ENCODE results near the gene RPL22. TPM values are rescaled to one million over a fixed set of nuclear protein-coding genes. Genes with fewer than 3 reads are reported as not detected.

Gene RPL22
- total RNA-seq, 1 donor = 93.0 TPM

DNA sequence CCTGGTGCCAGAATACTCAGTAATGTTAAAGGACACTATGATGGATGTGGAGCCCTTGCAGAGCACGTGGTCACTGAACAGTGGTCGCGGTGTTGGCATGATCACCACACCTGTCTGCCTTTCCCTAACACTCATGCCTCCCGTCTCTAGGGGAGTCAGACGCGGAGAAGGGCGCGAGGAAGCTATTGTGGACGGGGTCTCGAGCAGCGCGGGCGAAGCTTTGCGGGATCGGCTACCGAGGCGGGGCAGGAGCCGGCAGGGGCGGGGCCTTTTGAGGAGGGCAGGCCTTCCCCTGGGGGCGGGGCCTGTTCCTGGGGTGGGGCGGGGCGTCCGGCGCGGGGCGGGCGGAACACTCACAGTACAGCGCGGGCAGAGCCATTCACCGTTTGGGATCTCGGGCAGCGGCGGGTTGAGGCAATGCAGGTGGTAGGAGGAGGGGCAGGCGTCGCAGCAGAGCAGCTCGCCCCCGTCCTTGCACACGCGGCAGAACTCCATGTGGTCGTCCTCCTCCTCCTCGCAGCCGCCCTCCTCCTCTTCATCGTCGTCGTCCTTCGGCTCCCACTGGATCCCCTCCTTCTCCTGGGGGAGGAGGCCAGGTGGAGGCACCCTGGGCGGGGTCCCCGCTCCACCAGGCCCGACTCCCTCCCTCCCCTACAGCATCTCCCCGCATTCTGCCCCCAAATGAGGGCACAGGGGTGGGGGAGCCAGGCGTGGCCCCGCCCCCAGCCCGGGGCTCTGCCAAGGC is 50.7 kb downstream of the RPL22 start:
- no peak overlapping the region for H2AFZ ChIP-seq (ENCODE audit: low read length)
- peak; percentile 96 for DNase-seq (ENCODE audit: insufficient read length, low spot score, missing footprints)
- H3K4me3 ChIP-seq (ENCODE audit: insufficient read depth, low read length) = no peak overlapping the region
- H4K20me1 ChIP-seq (ENCODE audit: insufficient read depth, low read length) = no peaks in the 10 kb centered on the region
- no peak overlapping the region for H3K4me2 ChIP-seq (ENCODE audit: insufficient read depth, low read length)
- no peaks in the 10 kb centered on the region for H3K36me3 ChIP-seq (ENCODE audit: insufficient read depth, low read length)
- no peaks in the 10 kb centered on the region for H3K79me2 ChIP-seq (ENCODE audit: insufficient read depth, low read length)
- H3K27me3 ChIP-seq (ENCODE audit: insufficient read depth, low read length) = peaks cover 8% of the 10 kb centered on the region
- no peak overlapping the region for H3K27ac ChIP-seq (ENCODE audit: low read depth, low read length)
- TF ChIP-seq, protein P1, sequence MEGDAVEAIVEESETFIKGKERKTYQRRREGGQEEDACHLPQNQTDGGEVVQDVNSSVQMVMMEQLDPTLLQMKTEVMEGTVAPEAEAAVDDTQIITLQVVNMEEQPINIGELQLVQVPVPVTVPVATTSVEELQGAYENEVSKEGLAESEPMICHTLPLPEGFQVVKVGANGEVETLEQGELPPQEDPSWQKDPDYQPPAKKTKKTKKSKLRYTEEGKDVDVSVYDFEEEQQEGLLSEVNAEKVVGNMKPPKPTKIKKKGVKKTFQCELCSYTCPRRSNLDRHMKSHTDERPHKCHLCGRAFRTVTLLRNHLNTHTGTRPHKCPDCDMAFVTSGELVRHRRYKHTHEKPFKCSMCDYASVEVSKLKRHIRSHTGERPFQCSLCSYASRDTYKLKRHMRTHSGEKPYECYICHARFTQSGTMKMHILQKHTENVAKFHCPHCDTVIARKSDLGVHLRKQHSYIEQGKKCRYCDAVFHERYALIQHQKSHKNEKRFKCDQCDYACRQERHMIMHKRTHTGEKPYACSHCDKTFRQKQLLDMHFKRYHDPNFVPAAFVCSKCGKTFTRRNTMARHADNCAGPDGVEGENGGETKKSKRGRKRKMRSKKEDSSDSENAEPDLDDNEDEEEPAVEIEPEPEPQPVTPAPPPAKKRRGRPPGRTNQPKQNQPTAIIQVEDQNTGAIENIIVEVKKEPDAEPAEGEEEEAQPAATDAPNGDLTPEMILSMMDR (IDR thresholded peaks at IDR 0.05; ENCODE audit: extremely low read depth, low read depth, low read length) = no peak
- H3K9me3 ChIP-seq (ENCODE audit: low read depth, low read length) = no peaks in the 10 kb centered on the region
- H3K4me1 ChIP-seq (ENCODE audit: insufficient read depth, low read length) = no peaks in the 10 kb centered on the region

DNA sequence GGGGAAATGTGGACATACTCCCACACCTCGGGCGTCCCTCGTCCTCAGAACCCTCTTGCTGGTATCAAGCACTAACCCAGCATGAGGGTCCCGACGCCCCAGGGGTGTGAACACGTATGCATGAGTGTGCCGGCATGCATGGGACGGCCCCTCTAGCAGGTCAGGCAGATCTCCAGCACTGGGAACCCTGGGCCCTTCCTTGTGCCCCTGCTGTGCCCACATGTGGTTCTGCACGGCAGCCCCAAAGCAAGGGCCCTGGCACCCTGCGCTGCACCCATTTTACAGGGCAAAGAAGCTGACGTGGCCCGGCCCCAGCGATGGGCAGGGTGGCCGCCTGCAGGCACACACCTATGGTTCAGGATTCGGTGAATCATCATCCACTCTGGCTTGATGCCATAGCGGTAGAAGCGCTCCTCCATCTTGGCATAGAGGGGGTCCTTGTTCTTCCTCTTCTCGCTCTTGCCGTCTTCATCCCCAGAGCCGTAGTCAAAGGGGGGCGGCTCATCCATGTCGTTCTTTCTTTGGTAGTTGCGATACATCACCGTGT is 53.5 kb downstream of the RPL22 start:
- no peaks in the 10 kb centered on the region for H3K9me3 ChIP-seq (ENCODE audit: low read depth, low read length)
- H3K4me3 ChIP-seq (ENCODE audit: insufficient read depth, low read length) = no peak overlapping the region
- no peaks in the 10 kb centered on the region for H3K36me3 ChIP-seq (ENCODE audit: insufficient read depth, low read length)
- peaks cover 8% of the 10 kb centered on the region for H3K27me3 ChIP-seq (ENCODE audit: insufficient read depth, low read length)
- DNase-seq (ENCODE audit: insufficient read length, low spot score, missing footprints) = no peak
- no peaks in the 10 kb centered on the region for H4K20me1 ChIP-seq (ENCODE audit: insufficient read depth, low read length)
- H3K4me1 ChIP-seq (ENCODE audit: insufficient read depth, low read length) = no peaks in the 10 kb centered on the region
- H3K79me2 ChIP-seq (ENCODE audit: insufficient read depth, low read length) = no peaks in the 10 kb centered on the region
- no peak overlapping the region for H3K4me2 ChIP-seq (ENCODE audit: insufficient read depth, low read length)
- H2AFZ ChIP-seq (ENCODE audit: low read length) = no peak overlapping the region
- TF ChIP-seq, protein P1 (IDR thresholded peaks at IDR 0.05; ENCODE audit: extremely low read depth, low read depth, low read length) = no peak
- no peak overlapping the region for H3K27ac ChIP-seq (ENCODE audit: low read depth, low read length)

DNA sequence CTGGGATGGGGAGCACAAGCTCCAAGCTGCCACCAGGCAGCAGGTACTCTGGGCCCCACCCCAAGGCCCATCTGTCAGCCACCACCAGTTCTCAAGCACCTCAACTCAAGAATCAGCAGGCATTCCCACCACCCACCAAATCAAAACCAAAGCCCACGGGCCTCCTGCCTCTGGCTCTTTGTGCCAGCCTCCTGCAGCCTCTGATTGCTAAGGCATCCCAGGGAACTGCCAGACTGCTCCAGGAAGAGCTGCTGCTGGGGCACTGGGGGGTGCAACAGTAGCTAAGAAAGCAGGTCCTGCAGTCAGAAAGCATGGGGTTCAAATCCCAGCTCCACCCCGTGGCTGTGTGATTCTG is 54.0 kb downstream of the RPL22 start:
- Histone ChIP-seq H3K4me3 (ENCODE audit: insufficient read depth, low read length) (no peak overlapping the region), H3K4me1 (ENCODE audit: insufficient read depth, low read length) (no peaks in the 10 kb centered on the region), H4K20me1 (ENCODE audit: insufficient read depth, low read length) (no peaks in the 10 kb centered on the region), H2AFZ (ENCODE audit: low read length) (no peak overlapping the region), H3K9me3 (ENCODE audit: low read depth, low read length) (no peaks in the 10 kb centered on the region), H3K4me2 (ENCODE audit: insufficient read depth, low read length) (no peak overlapping the region), H3K79me2 (ENCODE audit: insufficient read depth, low read length) (no peaks in the 10 kb centered on the region), H3K27ac (ENCODE audit: low read depth, low read length) (no peak overlapping the region), H3K36me3 (ENCODE audit: insufficient read depth, low read length) (no peaks in the 10 kb centered on the region), H3K27me3 (ENCODE audit: insufficient read depth, low read length) (peaks cover 8% of the 10 kb centered on the region)
- TF ChIP-seq, protein P1 (IDR thresholded peaks at IDR 0.05; ENCODE audit: extremely low read depth, low read depth, low read length) = no peak
- DNase-seq (ENCODE audit: insufficient read length, low spot score, missing footprints) = no peak

DNA sequence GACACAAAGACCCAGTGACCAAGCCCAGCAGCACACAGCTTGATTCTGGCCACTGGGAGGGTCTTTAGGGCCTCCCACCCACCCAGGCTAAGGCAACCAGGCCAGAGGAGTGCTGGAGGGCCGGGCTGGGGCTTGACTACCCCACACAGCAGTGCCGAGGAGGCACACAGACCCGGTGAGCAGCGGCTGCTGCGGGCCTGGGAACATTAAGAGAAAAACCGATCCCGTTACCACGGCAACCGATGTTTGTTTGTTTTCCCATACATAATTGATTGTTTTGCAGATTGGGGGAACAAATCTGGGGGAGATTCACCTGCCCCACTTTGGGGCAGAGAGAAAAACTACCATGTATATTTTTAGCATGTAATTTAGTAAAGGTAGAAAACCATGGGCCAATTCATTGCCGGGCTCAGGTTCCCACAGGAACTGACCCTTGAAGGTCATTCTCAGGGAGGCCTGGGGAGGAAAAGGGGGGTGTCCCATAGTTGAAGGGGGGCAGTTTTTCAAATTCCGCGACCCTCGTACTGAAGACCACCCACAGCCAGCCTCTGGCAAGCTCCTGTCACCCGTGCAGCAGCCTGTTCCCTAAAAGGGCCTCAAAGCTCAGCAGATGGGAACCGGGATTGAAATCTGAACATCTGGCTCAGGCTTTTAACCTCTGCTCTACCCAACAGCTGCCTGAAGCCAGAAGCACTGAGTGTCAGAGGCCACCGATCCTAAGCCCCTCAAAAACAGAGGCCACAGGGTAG is 54.6 kb downstream of the RPL22 start:
- H3K4me1 ChIP-seq (ENCODE audit: insufficient read depth, low read length) = no peaks in the 10 kb centered on the region
- no peak overlapping the region for H3K27ac ChIP-seq (ENCODE audit: low read depth, low read length)
- no peaks in the 10 kb centered on the region for H3K36me3 ChIP-seq (ENCODE audit: insufficient read depth, low read length)
- H3K4me2 ChIP-seq (ENCODE audit: insufficient read depth, low read length) = no peak overlapping the region
- TF ChIP-seq, protein P1 (IDR thresholded peaks at IDR 0.05; ENCODE audit: extremely low read depth, low read depth, low read length) = no peak
- no peaks in the 10 kb centered on the region for H3K79me2 ChIP-seq (ENCODE audit: insufficient read depth, low read length)
- no peak for DNase-seq (ENCODE audit: insufficient read length, low spot score, missing footprints)
- peaks cover 8% of the 10 kb centered on the region for H3K27me3 ChIP-seq (ENCODE audit: insufficient read depth, low read length)
- H3K4me3 ChIP-seq (ENCODE audit: insufficient read depth, low read length) = no peak overlapping the region
- H4K20me1 ChIP-seq (ENCODE audit: insufficient read depth, low read length) = no peaks in the 10 kb centered on the region
- H3K9me3 ChIP-seq (ENCODE audit: low read depth, low read length) = no peaks in the 10 kb centered on the region
- no peak overlapping the region for H2AFZ ChIP-seq (ENCODE audit: low read length)
